Subcutaneous adipose tissue (tissue), 4 donors: Measurements from ENCODE around the gene NEMP2. TPM values are rescaled to one million over a fixed set of nuclear protein-coding genes. Genes with fewer than 3 reads are reported as not detected.

Experiments
- CTCF ChIP-seq: fragments of 450-650 bp; IDR thresholded peaks from one replicate; pipeline ENCODE4 v1.5.1; 2016; ENCODE audit warnings: low read depth, mild to moderate bottlenecking, control low read depth, antibody characterized with exemption, moderate library complexity
- total RNA-seq, 4 donors: library from RNA; depleted of rRNA; stranded (reverse); fragments of >200 nt; gene quantifications; one replicate each; pipeline ENCODE4 v1.1.0, GENCODE V29; 2016

The NEMP2 gene
- total RNA-seq: 1 to 10 TPM; 5.1 to 9.0 (median 7.3) TPM

GRCh38 chr2:190534310-190535120 lies at the start of gene NEMP2:
NEMP2 (minus strand) TSS chr2:190534722; CDS start chr2:190534655, 67 bp downstream.
- no peak for TF ChIP-seq CTCF

GRCh38 chr2:190583507-190584337 lies 49.2 kb upstream of the NEMP2 start:
- no peak for TF ChIP-seq CTCF

GRCh38 chr2:190582736-190583506 lies 48.4 kb upstream of the NEMP2 start:
- TF ChIP-seq CTCF: no peak

GRCh38 chr2:190582019-190582418 lies 47.5 kb upstream of the NEMP2 start:
- no peak for TF ChIP-seq CTCF

- no peak for TF ChIP-seq CTCF
Measured at GRCh38 chr2:190579915-190580846, 45.7 kb upstream of the NEMP2 start.

GRCh38 chr2:190579058-190579410 lies 44.5 kb upstream of the NEMP2 start:
- no peak for TF ChIP-seq CTCF
